ENCODE results near the gene PDCD5. TPM values are rescaled to one million over a fixed set of nuclear protein-coding genes. Genes with fewer than 3 reads are reported as not detected.

PDCD5 gene
- total RNA-seq, 1 donor from 2014 or later: 123 TPM

- H3K27me3 Mint-ChIP-seq: peaks cover 3% of the 10 kb centered on the region
- no peaks in the 10 kb centered on the region for H3K36me3 Mint-ChIP-seq
- H3K27ac Mint-ChIP-seq: no peak overlapping the region
- no peak overlapping the region for H3K4me3 Mint-ChIP-seq
- no peak for DNase-seq (ENCODE audit: extremely low spot score, unreplicated experiment)
- H3K9me3 Mint-ChIP-seq: peaks cover 6% of the 10 kb centered on the region
- no peak for TF ChIP-seq CTCF (conservative IDR thresholded peaks at IDR 0.05)
- H3K4me1 Mint-ChIP-seq (ENCODE audit: unreplicated experiment): no peaks in the 10 kb centered on the region
Observed at GRCh38 chr19:32542477-32543108, 38.4 kb upstream of the PDCD5 start.

GRCh38 chr19:32543115-32543900 is 37.7 kb upstream of the PDCD5 start:
- no peak for TF ChIP-seq CTCF (conservative IDR thresholded peaks at IDR 0.05)
- no peaks in the 10 kb centered on the region for H3K36me3 Mint-ChIP-seq
- H3K4me3 Mint-ChIP-seq: no peak overlapping the region
- no peaks in the 10 kb centered on the region for H3K4me1 Mint-ChIP-seq (ENCODE audit: unreplicated experiment)
- H3K9me3 Mint-ChIP-seq: peaks cover 3% of the 10 kb centered on the region
- no peak for DNase-seq (ENCODE audit: extremely low spot score, unreplicated experiment)
- H3K27me3 Mint-ChIP-seq: peaks cover 3% of the 10 kb centered on the region
- no peak overlapping the region for H3K27ac Mint-ChIP-seq

GRCh38 chr19:32544917-32545316 is 36.1 kb upstream of the PDCD5 start:
- no peak for TF ChIP-seq CTCF (conservative IDR thresholded peaks at IDR 0.05)
- no peak overlapping the region for H3K4me3 Mint-ChIP-seq
- no peaks in the 10 kb centered on the region for H3K36me3 Mint-ChIP-seq
- no peak overlapping the region for H3K27ac Mint-ChIP-seq
- no peaks in the 10 kb centered on the region for H3K4me1 Mint-ChIP-seq (ENCODE audit: unreplicated experiment)
- DNase-seq (ENCODE audit: extremely low spot score, unreplicated experiment): no peak
- no peaks in the 10 kb centered on the region for H3K9me3 Mint-ChIP-seq
- peaks cover 3% of the 10 kb centered on the region for H3K27me3 Mint-ChIP-seq

GRCh38 chr19:32550666-32551065 is 30.3 kb upstream of the PDCD5 start:
- H3K9me3 Mint-ChIP-seq: no peaks in the 10 kb centered on the region
- H3K4me1 Mint-ChIP-seq (ENCODE audit: unreplicated experiment): no peaks in the 10 kb centered on the region
- no peaks in the 10 kb centered on the region for H3K36me3 Mint-ChIP-seq
- H3K27me3 Mint-ChIP-seq: no peaks in the 10 kb centered on the region
- no peak for TF ChIP-seq CTCF (conservative IDR thresholded peaks at IDR 0.05)
- DNase-seq (ENCODE audit: extremely low spot score, unreplicated experiment): no peak
- H3K4me3 Mint-ChIP-seq: no peak overlapping the region
- no peak overlapping the region for H3K27ac Mint-ChIP-seq

GRCh38 chr19:32555786-32556185 is 25.2 kb upstream of the PDCD5 start:
- no peaks in the 10 kb centered on the region for H3K9me3 Mint-ChIP-seq
- H3K27me3 Mint-ChIP-seq: peaks cover 8% of the 10 kb centered on the region
- no peaks in the 10 kb centered on the region for H3K4me1 Mint-ChIP-seq (ENCODE audit: unreplicated experiment)
- no peak overlapping the region for H3K4me3 Mint-ChIP-seq
- TF ChIP-seq CTCF (conservative IDR thresholded peaks at IDR 0.05): no peak
- no peak for DNase-seq (ENCODE audit: extremely low spot score, unreplicated experiment)
- no peaks in the 10 kb centered on the region for H3K36me3 Mint-ChIP-seq
- H3K27ac Mint-ChIP-seq: no peak overlapping the region

All from type B pancreatic cell (in vitro differentiated cells).